GM21737 (cell line): ENCODE results near the gene GABBR1.

ENCODE experiments used
- ATAC-seq: cut with Tn5 transposase; IDR thresholded peaks from one replicate; pipeline ENCODE4 v1.9.1; 2021; ENCODE audit warnings: mild to moderate bottlenecking, moderate library complexity; ENCODE audit not compliant: unreplicated experiment

GABBR1 gene

DNA sequence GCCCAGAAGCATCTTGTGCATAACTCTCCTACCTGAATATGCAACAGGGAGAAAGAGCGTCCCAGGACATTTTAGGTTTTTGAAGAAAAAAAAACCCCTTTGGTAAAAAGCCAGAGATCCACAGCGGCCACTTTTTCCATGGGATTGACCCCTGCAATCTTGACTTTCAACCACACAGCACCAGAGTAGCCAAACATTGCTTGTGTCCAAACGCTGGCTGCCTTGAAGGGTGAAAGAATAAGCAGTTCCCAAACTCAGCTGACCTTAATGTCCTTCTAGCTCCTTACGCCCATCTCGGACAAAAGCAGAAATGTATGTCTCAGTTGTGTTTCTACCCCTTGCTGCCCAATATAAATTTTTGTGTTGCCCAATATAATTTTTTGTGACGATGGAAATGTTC lies 22.7 kb upstream of the GABBR1 start:
- ATAC-seq: no peak

DNA sequence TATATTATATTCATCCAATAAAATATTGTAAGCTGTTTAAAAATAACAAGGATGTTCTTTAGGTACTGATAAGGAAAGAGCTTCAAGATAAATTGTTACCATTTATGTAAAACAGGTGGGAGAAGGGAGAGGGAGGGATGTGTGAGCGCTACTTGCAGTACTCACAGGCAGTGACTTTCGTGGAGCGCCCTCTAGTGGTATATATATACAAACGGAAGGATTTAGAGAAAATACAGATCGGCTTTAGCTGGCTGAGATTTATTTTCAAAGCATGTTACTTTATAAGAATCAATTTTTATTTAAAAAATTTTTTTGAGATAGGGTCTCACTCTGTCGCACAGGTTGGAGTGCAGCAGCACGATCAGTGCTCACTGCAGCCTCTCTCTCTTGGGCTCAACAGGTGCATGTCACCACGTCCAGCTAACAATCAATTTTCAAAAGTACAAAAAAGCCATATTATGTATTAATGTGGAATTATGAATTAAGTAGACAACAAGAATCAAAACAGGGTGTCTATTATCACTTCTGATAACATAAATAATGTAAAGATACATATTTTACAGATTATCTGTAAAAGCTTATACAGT lies 20.6 kb upstream of the GABBR1 start:
- ATAC-seq: no peak

DNA sequence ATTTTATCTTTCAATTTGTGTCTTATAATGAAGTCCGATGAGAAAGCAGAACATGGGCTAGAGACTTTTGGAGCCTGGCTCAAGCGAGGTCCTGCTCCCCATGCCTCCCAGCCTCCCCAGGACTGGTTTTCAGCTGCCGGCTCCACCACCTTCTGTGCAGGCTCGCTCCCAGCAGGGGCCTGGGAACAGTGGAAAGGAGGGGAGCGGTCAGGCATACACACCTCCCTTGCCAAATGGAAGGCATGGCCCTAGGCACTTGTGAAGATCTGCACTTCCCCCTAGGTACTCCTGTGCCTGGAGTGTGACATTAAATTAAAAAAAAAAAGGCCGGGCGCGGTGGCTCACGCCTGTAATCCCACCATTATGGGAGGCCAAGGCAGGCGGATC lies 19.2 kb upstream of the GABBR1 start:
- ATAC-seq: no peak

DNA sequence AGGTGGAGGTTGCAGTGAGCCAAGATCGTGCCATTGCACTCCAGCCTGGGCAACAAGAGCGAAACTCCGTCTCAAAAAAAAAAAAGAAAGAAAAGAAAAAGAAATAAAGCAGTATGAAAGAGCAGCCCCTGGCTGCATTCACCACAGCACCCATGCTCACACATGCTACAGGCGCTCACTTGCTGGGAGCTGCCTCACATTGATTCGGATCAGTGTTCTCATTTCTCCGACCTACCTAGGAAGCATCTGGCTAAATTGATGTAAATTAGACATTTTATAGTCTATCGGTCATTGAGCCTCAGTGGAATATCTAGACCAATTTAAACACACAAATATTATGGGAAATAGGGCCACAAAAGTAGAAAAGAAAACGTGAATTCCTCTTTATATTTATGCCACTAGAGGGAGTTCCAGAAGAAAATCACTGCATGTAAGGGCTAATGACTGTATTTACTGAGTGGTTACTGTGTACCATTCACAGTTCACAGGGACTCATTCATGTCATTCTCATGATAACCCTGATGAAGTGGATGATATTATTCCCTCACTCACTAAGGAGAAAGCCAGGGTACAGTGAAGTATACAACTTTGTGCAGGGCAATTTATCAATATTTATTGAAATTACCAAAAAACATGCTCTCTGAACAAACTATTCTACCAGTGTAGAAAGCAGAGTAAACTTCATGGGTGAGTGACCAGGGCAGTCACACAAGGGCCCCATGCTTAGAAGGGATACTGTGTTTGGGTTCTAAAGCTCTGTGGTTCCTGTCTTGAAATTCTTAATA lies 18.6 kb upstream of the GABBR1 start:
- ATAC-seq: no peak

DNA sequence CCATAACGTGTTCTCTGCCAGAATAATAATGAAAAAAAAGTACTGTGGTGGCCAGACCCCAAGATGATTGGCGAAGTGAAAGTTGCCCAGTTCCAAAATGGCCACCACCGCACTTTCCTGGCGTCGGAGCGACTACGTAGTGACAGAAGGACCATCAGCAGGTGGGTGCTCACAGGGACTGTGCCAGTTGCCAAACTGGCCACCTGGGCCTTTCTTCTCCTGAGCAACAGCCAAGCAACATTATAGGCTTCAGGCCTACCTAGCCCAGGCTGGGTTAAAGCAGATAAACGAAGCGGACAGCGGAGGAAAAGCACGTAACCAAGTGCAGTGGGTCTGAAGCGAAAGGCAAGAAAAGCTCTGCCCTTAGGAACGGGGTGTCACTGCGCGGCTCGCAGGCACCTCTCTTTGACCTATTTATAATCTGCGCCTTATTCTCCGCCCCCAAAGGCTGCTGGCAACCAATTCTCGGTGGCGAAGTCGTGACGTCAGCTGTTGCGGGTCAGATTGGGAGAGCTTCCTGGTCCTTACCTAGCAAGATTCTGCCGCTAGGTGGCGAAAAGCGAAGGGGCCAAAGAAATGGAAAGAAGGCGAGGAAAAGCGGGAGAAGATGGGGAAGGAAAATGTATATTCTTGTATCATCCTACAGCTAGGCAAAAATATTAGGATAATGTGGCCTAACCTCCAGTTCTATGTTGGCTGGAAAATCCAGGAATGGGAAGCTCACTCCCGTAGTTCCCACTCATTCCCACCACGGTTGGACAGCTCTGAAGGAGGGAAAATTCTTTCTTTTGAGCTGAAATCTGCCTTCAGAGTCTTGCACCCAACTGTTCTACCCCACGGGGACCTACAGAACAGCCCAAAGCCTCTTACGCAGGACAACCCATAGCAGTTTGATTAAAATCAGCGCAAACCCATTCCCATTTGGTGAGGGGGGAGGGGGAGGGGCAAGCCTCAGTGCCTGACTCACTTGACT lies 17.0 kb upstream of the GABBR1 start:
- ATAC-seq: peak; percentile 95

DNA sequence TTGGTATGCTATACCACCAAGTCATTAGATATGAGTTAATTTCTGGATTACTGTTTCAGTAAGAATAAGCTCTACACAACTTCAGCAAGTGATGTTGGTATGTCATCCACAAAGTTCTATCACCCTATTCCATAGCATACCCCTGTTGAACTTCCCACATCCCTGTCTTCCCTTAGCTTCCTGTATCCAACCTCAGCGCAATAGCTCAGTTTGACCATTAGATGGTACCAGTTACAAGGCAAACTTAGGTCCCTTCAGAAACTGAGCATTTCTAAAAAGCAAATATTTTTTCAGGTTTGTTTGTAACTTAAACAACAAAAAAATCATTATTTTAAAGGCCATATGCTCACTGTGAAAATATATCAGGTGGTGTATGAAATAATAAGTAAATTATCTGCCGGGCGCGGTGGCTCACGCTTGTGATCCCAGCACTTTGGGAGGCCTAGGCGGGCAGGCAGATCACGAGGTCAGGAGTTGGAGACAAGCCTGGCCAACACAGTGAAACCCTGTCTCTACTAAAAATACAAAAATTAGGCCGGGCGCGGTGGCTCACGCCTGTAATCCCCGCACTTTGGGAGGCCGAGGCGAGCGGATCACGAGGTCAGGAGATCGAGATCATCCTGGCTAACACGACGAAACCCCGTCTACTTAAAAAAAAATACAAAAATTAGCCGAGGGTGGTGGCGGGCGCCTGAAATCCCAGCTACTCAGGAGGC lies 15.1 kb upstream of the GABBR1 start:
- no peak for ATAC-seq

DNA sequence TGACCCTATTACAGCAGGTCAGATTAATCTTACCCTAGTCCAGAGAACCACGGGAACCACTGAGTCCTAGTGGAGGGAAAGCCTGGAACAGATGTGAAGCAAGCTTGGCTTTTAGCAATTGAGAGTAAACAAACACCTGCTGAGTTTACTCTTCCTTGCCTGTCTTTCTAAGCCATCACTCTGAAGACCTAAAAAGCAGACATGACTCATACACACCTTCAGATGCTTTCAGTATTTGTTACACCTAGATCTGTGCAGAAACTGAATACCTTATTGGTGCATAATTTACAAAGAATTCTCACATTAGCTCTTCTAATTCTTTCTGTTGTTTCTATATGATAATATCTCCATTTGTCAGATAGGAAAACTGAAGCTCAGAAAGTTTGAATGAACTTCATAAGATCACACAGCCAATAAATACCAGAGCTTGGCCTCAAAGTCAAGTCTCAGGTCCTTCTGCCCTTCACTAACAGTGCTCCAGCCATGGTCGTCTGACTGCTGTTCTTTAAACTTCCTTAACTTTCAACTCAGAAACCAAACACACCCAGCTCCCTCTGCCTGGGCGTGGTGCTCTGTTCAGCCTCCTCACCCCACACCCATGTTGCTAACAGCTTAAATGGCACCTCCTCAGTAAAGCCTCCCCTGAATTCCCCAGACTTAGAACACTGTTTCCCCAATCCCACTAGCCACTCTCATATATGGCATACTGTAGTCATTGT lies 8.6 kb upstream of the GABBR1 start:
- no peak for ATAC-seq

DNA sequence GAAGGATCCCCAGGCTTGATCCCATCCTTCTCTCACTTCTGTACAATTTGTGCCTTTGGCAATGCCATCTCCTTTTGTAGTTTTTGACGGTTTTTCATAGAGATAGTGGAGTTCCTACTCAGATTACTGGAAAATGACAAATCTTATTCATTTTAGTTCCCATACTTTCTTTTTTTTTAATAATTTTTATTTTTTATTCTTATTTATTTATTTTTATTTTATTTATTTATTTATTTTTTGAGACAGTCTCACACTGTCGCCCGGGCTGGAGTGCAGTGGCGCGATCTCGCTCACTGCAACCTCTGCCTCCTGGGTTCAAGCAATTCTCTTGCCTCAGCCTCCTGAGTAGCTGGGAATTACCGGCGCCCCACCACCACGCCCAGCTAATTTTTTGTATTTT lies 4.3 kb upstream of the GABBR1 start:
- no peak for ATAC-seq

DNA sequence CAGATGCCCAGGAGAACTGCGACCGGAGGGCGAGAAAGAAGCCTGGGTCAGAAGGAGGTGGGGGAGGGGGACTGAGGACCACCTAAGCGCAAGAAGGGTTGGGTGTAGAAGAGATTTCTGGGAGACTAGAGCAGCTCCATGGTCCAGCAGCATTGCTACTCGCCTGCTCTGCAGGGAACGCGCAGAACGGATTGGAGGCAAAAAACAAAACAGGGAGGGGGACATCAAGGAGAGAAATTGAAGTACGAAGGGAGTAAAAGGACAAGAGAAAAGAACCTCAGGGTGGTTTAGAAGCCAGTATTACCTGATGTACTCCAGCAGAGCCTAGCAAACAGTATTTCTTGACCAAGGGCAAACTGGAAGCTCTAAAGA lies 537 bp upstream of the GABBR1 start:
- no peak for ATAC-seq

DNA sequence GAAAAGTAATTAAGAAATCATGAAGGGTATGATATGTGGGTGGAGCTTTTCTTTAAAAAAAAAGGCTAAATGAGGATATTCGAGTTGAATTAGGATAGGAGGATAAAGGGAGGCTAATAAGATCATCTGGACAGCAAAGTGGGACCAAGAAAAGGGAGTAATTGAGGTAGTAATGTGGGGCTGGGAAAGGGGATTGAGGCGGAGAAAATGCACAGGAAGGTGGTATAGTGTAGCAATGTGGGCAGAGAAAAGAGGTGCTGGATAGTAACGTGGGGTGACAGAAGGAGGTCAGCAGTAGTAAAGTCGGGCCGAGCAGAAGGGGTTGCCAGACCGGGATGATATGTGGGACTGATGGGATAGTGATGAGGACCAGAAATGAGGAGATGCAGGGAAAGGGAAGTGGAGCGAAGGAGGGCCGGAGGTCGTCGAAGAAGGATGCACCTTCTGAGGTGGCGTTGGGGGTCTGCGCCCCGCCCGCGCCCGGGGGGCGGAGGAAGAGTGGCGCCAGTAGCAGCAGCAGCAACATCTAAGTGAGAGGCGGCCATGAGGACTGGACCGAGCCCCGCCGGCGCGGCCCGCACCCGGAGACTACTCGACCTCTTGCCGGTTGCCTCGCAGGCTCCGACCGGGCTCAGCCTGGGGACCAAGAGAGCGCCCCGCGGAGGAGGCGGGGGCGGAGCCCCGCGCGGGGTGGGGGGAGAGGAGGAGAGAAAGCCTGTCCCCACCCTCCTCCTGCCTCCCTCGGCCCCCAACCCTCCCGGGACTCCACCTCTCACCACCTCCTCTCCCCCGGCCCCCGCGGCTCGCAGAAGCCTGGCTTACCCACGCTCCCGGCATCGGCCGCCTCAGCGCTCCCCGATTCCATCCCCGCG lies 887 bp downstream of the GABBR1 start:
- ATAC-seq: peak; percentile 25

DNA sequence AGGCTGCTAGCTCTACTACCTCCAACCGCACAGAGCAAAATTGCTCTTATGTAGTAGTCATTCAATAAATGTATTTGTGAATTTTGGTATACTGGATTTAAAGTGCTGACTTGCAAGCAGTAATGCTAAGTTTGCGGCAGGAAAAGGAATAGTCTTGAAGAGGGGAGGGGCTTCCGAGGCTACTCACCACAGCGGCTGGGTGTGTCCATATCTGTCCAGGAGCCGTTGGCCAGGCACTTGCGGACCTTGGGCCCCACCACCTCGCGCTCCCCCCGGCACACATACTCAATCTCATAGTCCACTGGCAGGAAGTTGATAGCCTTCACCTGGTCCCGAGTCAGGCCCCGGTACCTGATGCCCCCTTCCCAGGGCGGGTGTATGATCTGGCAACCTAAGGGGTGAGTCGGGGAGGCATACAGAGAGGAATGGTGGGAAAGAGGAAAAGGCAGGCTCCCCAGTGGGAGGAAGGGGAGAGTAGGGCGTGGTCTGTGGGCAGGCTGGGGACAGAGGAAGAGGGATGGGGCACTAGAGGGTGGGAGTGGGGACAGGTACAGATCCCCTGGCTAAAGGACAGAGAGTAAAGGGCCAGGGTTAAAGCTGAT lies 1.7 kb downstream of the GABBR1 start:
- ATAC-seq: no peak

DNA sequence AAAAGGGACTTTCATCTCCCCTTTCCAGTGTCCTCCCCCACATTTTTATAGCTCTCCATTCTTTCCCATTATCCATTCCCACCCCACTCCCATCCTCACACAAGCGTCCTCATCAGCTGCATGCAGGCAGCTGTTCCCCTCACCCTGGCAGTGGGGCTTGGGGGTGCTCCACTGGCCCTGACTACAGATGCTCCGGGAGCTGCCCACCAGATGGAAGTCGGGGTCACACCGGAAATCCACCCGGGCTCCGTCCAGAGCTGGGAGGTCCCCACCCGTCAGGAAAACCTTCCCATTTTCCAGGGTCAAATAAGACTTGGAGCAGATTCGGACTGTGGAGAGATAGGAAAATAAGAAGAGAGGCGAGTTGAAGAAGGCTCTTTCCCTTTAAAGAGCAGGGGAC lies 2.7 kb downstream of the GABBR1 start:
- no peak for ATAC-seq

DNA sequence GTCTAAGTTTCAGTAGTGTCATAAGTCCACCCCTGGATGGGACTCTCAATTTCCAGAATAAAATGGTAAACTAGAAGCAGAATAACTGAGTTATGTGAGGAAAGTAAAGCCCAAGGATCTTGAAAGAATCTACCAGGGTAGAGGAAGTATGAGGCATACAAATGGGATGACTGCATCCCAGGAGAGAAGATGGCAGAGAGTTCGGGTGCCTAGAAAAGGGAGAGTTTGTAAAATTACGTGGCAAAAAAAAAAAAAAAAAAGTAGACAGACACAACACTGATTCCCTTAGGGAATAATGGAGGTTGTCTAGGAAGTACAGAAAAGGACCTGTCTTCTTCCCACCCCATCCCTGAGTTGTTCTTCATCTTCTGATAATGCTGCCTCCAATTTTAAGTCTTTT lies 3.4 kb downstream of the GABBR1 start:
- ATAC-seq: no peak

DNA sequence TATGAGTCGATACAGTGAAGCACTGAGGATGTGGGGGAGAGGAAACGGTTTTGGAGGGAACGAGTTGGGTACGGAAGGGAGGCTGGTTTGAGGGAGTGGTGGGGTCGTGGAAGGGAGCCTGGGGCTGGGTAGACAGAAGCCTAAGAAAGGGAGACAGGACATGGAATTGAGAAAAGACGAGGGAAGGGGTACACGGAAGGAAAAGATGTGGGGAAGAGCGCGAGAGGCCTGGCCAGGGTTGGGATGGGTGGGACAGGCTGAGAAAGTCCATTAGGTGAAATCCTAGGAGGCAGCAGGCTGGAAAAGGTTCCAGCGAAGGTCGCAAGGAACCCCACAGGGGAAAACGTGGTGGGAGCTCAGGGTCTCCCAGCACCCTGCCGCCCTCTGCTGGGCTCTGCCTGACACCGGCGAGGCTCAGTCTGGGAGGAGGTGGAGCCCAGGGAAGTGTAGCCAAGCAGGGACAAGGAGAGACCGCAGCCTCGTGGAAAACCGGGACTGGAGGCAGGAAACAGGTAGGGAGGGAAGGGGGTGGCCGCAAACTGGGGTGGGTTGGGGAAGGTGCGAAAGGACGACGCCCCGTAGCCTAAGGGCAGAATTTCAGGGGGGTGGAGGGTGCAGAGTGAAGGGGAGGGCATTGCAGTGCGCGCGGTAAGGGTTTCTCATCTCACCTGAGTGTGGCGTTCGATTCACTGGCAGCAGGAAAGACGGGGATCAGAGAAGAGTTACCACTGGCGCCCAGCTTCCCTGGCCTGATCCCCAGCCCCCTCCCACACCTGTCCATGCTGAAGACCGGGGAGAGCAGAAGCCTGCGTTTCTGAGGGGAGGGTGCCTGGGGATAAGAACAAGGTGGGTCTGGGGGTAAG lies 4.3 kb downstream of the GABBR1 start:
- no peak for ATAC-seq

DNA sequence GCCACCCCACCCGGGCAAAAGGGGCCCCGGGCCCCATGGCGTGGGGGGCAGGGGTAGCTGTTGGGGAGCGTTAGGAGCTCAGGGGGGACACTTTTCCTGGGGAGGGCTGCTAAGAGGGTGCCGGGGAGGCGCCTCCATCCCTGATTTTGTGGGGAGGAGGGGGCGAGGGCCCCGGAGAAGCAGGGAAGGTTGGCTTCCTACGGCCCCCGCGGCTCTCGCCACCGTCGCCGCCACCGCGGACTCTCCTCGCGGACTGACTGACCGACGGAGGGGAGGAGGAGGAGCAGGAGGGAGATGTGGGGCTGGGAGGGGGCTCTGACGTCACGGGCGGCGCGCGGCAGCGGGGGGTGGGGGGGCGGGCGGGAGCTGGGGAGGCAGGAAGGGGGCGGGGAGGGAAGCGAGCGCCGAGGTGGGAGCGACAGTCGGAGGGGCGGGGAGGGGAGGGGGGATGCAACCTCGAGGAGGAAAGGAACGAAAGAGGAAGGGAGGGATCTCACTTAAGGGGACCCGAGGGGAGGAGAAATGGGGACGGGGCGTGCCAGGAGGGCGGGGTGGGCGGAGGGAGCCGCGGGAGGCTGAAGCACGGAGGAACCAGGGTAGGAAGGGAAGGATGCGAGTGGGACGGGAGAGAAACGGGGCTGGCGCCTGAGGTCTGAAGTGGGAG lies 5.1 kb downstream of the GABBR1 start:
- ATAC-seq: no peak

DNA sequence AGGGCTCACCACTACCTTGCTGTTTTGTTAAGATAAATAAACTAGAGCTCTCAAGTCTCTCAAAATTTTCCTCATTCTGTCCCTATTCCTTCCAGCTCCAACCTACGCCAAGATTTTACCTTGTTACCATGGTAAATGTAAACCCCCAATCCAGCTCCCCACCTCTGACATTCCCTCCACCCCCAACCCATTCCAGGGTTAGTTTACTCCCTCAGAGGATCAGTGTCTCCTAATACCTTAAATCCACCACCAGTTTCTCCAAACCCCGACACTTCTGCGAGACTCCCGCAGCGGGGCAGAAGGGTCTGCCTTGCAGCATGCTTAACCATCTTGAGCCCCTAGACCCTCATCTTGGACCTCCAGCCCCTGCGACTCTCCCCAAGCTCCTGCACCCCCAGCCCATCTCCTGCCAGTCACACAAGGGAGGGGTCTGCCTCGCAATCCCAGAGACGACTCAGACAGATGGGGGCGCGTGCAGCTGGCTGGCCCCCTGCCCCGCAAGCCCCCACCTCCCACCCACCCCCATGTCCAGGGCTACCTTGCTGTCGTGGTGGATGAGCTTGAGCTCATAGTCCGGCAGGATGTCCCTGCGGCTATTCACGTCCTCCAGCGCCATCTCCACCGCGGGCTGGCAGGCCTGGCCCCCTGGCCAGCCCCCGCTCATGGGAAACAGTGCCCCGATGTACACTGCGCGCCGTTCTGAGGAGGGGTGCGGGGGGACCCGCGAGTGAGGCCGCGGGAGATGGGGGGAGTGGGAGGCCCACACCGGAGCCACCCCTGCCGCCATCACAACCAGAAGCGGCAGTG lies 5.8 kb downstream of the GABBR1 start:
- ATAC-seq: no peak
